HL-60 (cell line): Measurements from ENCODE around the gene SIAH1.

Experiments used
- DNase-seq, 2 experiments: peaks; one replicate each; pipeline ENCODE4 v3.0.0-alpha.2; 2010 to 2020; ENCODE audit warnings: low read depth in 1 of 2, low spot score in 1 of 2
- H3K27ac ChIP-seq: fragments of 250-450 bp; sonication (Bioruptor Pico); replicated peaks from 2 replicates; pipeline ENCODE4 v1.5.1; 2020; ENCODE audit warnings: mild to moderate bottlenecking, moderate library complexity
- H3K27me3 ChIP-seq: fragments of 250-450 bp; sonication (Bioruptor Pico); 2 replicates; pipeline ENCODE4 v1.5.1; 2021; ENCODE audit warnings: mild to moderate bottlenecking, moderate library complexity; ENCODE audit not compliant: insufficient read depth, poor library complexity, severe bottlenecking
- H3K4me3 ChIP-seq: replicated peaks from 2 replicates; pipeline ENCODE4 v1.5.1; 2011; ENCODE audit warnings: mild to moderate bottlenecking, control low read depth, low read length; ENCODE audit not compliant: insufficient read depth
- GABPA ChIP-seq: IDR thresholded peaks from 2 replicates; pipeline ENCODE4 v1.6.1; 2012; ENCODE audit warnings: low read depth
- POLR2AphosphoS5 ChIP-seq: IDR thresholded peaks from 2 replicates; pipeline ENCODE4 v1.6.1; 2012; ENCODE audit warnings: low read depth
- SPI1 ChIP-seq: IDR thresholded peaks from 2 replicates; pipeline ENCODE4 v1.6.1; 2012; ENCODE audit warnings: low read depth, mild to moderate bottlenecking, borderline replicate concordance
- TF ChIP-seq, protein P1 (sequence below): IDR thresholded peaks from 2 replicates; pipeline ENCODE4 v1.6.1; 2012; ENCODE audit warnings: low read depth; ENCODE audit not compliant: insufficient replicate concordance
- TF ChIP-seq, protein P2 (sequence below): IDR thresholded peaks from one replicate; pipeline ENCODE4 v1.5.1; 2011; ENCODE audit warnings: low read length, control low read depth, inconsistent platforms; ENCODE audit not compliant: insufficient read depth

SIAH1 gene

GRCh38 chr16:48347980-48348379, 37.2 kb downstream of the SIAH1 start:
- DNase-seq = no peak
- no peak for TF ChIP-seq GABPA
- TF ChIP-seq SPI1 = no peak
- TF ChIP-seq, protein P1, sequence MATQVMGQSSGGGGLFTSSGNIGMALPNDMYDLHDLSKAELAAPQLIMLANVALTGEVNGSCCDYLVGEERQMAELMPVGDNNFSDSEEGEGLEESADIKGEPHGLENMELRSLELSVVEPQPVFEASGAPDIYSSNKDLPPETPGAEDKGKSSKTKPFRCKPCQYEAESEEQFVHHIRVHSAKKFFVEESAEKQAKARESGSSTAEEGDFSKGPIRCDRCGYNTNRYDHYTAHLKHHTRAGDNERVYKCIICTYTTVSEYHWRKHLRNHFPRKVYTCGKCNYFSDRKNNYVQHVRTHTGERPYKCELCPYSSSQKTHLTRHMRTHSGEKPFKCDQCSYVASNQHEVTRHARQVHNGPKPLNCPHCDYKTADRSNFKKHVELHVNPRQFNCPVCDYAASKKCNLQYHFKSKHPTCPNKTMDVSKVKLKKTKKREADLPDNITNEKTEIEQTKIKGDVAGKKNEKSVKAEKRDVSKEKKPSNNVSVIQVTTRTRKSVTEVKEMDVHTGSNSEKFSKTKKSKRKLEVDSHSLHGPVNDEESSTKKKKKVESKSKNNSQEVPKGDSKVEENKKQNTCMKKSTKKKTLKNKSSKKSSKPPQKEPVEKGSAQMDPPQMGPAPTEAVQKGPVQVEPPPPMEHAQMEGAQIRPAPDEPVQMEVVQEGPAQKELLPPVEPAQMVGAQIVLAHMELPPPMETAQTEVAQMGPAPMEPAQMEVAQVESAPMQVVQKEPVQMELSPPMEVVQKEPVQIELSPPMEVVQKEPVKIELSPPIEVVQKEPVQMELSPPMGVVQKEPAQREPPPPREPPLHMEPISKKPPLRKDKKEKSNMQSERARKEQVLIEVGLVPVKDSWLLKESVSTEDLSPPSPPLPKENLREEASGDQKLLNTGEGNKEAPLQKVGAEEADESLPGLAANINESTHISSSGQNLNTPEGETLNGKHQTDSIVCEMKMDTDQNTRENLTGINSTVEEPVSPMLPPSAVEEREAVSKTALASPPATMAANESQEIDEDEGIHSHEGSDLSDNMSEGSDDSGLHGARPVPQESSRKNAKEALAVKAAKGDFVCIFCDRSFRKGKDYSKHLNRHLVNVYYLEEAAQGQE = no peak
- no peak for TF ChIP-seq POLR2AphosphoS5
- TF ChIP-seq, protein P2, sequence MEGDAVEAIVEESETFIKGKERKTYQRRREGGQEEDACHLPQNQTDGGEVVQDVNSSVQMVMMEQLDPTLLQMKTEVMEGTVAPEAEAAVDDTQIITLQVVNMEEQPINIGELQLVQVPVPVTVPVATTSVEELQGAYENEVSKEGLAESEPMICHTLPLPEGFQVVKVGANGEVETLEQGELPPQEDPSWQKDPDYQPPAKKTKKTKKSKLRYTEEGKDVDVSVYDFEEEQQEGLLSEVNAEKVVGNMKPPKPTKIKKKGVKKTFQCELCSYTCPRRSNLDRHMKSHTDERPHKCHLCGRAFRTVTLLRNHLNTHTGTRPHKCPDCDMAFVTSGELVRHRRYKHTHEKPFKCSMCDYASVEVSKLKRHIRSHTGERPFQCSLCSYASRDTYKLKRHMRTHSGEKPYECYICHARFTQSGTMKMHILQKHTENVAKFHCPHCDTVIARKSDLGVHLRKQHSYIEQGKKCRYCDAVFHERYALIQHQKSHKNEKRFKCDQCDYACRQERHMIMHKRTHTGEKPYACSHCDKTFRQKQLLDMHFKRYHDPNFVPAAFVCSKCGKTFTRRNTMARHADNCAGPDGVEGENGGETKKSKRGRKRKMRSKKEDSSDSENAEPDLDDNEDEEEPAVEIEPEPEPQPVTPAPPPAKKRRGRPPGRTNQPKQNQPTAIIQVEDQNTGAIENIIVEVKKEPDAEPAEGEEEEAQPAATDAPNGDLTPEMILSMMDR = no peak
- no peak overlapping the region for H3K4me3 ChIP-seq
- no peaks in the 10 kb centered on the region for H3K27me3 ChIP-seq
- H3K27ac ChIP-seq = no peak overlapping the region

- Histone ChIP-seq H3K27ac (peak overlapping the region; percentile 21), H3K4me3 (no peak overlapping the region), H3K27me3 (no peaks in the 10 kb centered on the region)
- TF ChIP-seq, protein P1 = no peak
- no peak for TF ChIP-seq SPI1
- no peak for TF ChIP-seq POLR2AphosphoS5
- TF ChIP-seq, protein P2 = no peak
- TF ChIP-seq GABPA = no peak
- DNase-seq = peak; percentile 45 to 79
Observed at GRCh38 chr16:48347191-48347865, 37.9 kb downstream of the SIAH1 start.

- DNase-seq = no peak
- no peak overlapping the region for H3K27ac ChIP-seq
- TF ChIP-seq, protein P2 = no peak
- TF ChIP-seq GABPA = no peak
- TF ChIP-seq, protein P1 = no peak
- no peak for TF ChIP-seq POLR2AphosphoS5
- no peak for TF ChIP-seq SPI1
- H3K4me3 ChIP-seq = no peak overlapping the region
- no peaks in the 10 kb centered on the region for H3K27me3 ChIP-seq
Observed at GRCh38 chr16:48342591-48342990, 42.6 kb downstream of the SIAH1 start.
